ENCODE measurements around the gene DEDD.

The DEDD gene

GRCh38 chr1:161132410-161133219, at the start of gene DEDD:
TSS of gene DEDD (minus strand) at chr1:161132667. CDS start at chr1:161124462, 8,205 bp downstream.
- DNase-seq = peak; percentile 100

- DNase-seq = no peak
Measured at GRCh38 chr1:161182214-161182613, 49.7 kb upstream of the DEDD start.

GRCh38 chr1:161180639-161181038, 48.2 kb upstream of the DEDD start:
- DNase-seq = no peak

GRCh38 chr1:161179698-161180097, 47.2 kb upstream of the DEDD start:
- no peak for DNase-seq

GRCh38 chr1:161177936-161178244, 45.4 kb upstream of the DEDD start:
- DNase-seq = no peak

GRCh38 chr1:161177112-161177935, 44.9 kb upstream of the DEDD start, which contains the start of gene B4GALT3:
TSS of gene B4GALT3 (minus strand) at chr1:161177507. CDS start at chr1:161176060, 1,447 bp downstream.
- peak; percentile 66 for DNase-seq

- DNase-seq = no peak
Measured at GRCh38 chr1:161176468-161177111, 44.1 kb upstream of the DEDD start.

GRCh38 chr1:161175771-161176453, 43.4 kb upstream of the DEDD start:
- DNase-seq = no peak

- no peak for DNase-seq
Measured at GRCh38 chr1:161174911-161175310, 42.4 kb upstream of the DEDD start.

- DNase-seq = no peak
Measured at GRCh38 chr1:161173711-161174110, 41.2 kb upstream of the DEDD start.

GRCh38 chr1:161172776-161173376, 40.4 kb upstream of the DEDD start:
- DNase-seq = no peak

GRCh38 chr1:161172349-161172748, 39.9 kb upstream of the DEDD start:
- DNase-seq = no peak

- DNase-seq = no peak
Measured at GRCh38 chr1:161171696-161172095, 39.2 kb upstream of the DEDD start.

- DNase-seq = no peak
Measured at GRCh38 chr1:161171191-161171590, 38.7 kb upstream of the DEDD start.

GRCh38 chr1:161168906-161169305, 36.4 kb upstream of the DEDD start:
- no peak for DNase-seq

GRCh38 chr1:161166669-161167548, 34.4 kb upstream of the DEDD start:
- no peak for DNase-seq

GRCh38 chr1:161165742-161166668, 33.5 kb upstream of the DEDD start, which contains the start of gene PPOX:
TSS of gene PPOX (plus strand) at chr1:161166426. CDS start at chr1:161166848, 422 bp downstream.
- DNase-seq = peak; percentile 100

- no peak for DNase-seq
Measured at GRCh38 chr1:161164901-161165610, 32.6 kb upstream of the DEDD start.

- DNase-seq = no peak
Measured at GRCh38 chr1:161163793-161164192, 31.3 kb upstream of the DEDD start.

- no peak for DNase-seq
Measured at GRCh38 chr1:161162806-161163205, 30.3 kb upstream of the DEDD start.
